Kidney epithelial cell (primary cell): ENCODE data around the gene PCDHA5. TPM values are rescaled to one million over a fixed set of nuclear protein-coding genes. Genes with fewer than 3 reads are reported as not detected.
A peak's percentile ranks its signal among the peaks of the same experiment; 100 is the strongest.
"Not testable (repeated sequence)": the region's sequence is repeated elsewhere in the genome, so short reads cannot be mapped to it uniquely, and the experiment has no call there.

Experiments
- DNase-seq: peaks from one replicate; pipeline ENCODE4 v3.0.0-alpha.2; 2010; ENCODE audit warnings: low read depth
- H3K27me3 ChIP-seq: 2 replicates; pipeline ENCODE4 v1.6.0; 2011; ENCODE audit warnings: low read length; ENCODE audit not compliant: control insufficient read depth, insufficient read depth
- H3K36me3 ChIP-seq: 2 replicates; pipeline ENCODE4 v1.5.1; 2011; ENCODE audit warnings: low read length; ENCODE audit not compliant: control insufficient read depth, insufficient read depth
- H3K4me3 ChIP-seq: 2 replicates; pipeline ENCODE4 v1.5.1; 2011; ENCODE audit warnings: low read depth, mild to moderate bottlenecking, control low read depth, low read length
- CTCF ChIP-seq: IDR thresholded peaks from 2 replicates; pipeline ENCODE4 v1.5.1; 2011; ENCODE audit warnings: mild to moderate bottlenecking, moderate library complexity, low read length, control low read depth, inconsistent platforms; ENCODE audit not compliant: insufficient read depth, poor library complexity, severe bottlenecking
- total RNA-seq: library from RNA; depleted of rRNA; stranded (reverse); fragments of >200 nt; gene quantifications from 2 replicates; pipeline ENCODE4 v1.2.3, GENCODE V29; 2015

Gene PCDHA5
- total RNA-seq, 1 donor from 2014 or later, result not detected

GRCh38 chr5:140802781-140803271, 18.6 kb upstream of the PCDHA5 start:
- Histone ChIP-seq H3K27me3 (no peaks in the 10 kb centered on the region), H3K36me3 (no peaks in the 10 kb centered on the region), H3K4me3 (no peak overlapping the region)
- no peak for DNase-seq
- TF ChIP-seq CTCF, result no peak

DNA sequence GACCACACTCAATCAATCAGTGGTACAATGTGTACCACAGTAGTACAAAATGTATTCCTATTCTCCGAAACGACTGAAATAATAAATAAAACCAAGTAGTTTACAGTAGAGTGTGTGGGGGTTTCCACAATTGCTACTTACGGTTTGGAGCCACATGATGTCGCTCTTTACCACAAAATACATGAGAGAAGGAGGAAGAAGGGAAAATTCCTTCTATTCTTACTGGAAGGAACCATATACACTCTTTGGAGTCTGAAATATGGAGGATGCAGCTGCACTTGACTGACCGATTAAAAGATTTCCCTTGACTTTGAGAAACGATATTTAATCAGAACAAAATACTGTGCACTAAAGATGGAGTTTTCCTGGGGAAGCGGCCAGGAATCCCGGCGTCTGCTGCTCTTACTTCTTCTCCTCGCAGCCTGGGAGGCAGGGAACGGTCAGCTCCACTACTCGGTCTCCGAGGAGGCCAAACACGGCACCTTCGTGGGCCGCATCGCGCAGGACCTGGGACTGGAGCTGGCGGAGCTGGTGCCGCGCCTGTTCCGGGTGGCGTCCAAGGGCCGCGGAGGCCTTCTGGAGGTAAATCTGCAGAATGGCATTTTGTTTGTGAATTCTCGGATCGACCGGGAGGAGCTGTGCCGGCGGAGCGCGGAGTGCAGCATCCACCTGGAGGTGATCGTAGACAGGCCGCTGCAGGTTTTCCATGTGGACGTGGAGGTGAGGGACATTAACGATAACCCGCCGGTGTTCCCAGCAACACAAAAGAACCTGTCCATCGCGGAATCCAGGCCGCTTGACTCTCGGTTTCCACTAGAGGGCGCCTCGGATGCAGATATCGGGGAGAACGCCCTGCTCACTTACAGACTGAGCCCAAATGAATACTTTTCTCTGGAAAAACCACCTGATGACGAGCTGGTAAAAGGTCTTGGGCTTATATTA, 14.3 kb upstream of the PCDHA5 start, which contains the start of gene PCDHA4:
Gene PCDHA4, plus strand, starts transcription at position 235 of the 942 bp plus-strand sequence.
- H3K27me3 ChIP-seq, result no peaks in the 10 kb centered on the region
- TF ChIP-seq CTCF, result peak; percentile 24
- H3K4me3 ChIP-seq, result peak within 1 kb of the TSS; percentile 11
- H3K36me3 ChIP-seq, result no peaks in the 10 kb centered on the region
- no peak for DNase-seq

GRCh38 chr5:140808241-140808888, 13.0 kb upstream of the PCDHA5 start:
- H3K36me3 ChIP-seq, H3K4me3 ChIP-seq, H3K27me3 ChIP-seq, DNase-seq: not testable (repeated sequence)

- no peak for TF ChIP-seq CTCF
- Histone ChIP-seq H3K27me3 (no peaks in the 10 kb centered on the region), H3K36me3 (no peaks in the 10 kb centered on the region), H3K4me3 (no peak overlapping the region)
- DNase-seq, result no peak
Measured at GRCh38 chr5:140808889-140809291, 12.5 kb upstream of the PCDHA5 start.

- no peaks in the 10 kb centered on the region for H3K27me3 ChIP-seq
- TF ChIP-seq CTCF, result no peak
- no peak for DNase-seq
- no peak overlapping the region for H3K4me3 ChIP-seq
- no peaks in the 10 kb centered on the region for H3K36me3 ChIP-seq
Measured at GRCh38 chr5:140822281-140822629, 842 bp downstream of the PCDHA5 start.

DNA sequence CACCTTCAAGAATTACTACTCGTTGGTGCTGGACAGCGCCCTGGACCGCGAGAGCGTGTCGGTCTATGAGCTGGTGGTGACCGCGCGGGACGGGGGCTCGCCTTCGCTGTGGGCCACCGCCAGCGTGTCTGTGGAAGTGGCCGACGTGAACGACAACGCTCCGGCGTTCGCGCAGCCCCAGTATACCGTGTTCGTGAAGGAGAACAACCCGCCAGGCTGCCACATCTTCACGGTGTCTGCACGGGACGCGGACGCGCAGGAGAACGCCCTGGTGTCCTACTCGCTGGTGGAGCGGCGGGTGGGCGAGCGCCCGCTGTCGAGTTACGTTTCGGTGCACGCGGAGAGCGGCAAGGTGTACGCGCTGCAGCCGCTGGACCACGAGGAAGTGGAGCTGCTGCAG, 1.6 kb downstream of the PCDHA5 start:
- H3K4me3 ChIP-seq, H3K27me3 ChIP-seq, DNase-seq, H3K36me3 ChIP-seq: not testable (repeated sequence)
